ENCODE measurements around the gene TCAP. TPM values are rescaled to one million over a fixed set of nuclear protein-coding genes. Genes with fewer than 3 reads are reported as not detected.

TCAP gene
- polyA plus RNA-seq, 3 donors = 1.3 TPM; not detected in 2

DNA sequence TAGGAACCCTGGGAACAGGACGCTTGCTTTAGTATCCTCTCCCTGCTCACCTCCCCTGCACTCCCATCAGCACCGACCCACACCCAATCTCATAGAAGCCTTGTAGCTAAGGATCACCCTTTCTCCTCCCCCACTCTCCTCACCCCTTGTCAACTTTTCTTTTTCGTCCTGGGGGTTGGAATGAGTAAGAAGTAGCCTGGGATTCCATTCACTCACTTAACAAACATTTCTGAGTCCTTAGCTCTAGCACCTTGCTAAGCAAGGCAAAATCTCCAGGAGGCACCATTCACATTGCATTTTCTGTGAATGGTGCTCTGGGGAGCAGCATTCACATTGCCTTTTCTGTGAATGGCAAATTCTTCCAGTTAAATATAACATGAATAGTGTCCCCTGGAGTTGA, 23.8 kb downstream of the TCAP start:
- peaks cover 12 to 18% of the 10 kb centered on the region in 2 donors for H3K4me1 ChIP-seq (ENCODE audit: control insufficient read depth in 1 of 2, insufficient read depth in 2 of 2, low read length in 2 of 2)
- H3K27me3 ChIP-seq (ENCODE audit: control insufficient read depth in 2 of 2, insufficient read depth in 2 of 2, low read length in 2 of 2) = no peaks in the 10 kb centered on the region
- no peak overlapping the region for H3K27ac ChIP-seq (ENCODE audit: low read depth in 1 of 2, low read length in 2 of 2)
- H4K20me1 ChIP-seq (ENCODE audit: insufficient read depth, low read length) = no peaks in the 10 kb centered on the region
- Mint-ChIP-seq H3K27me3 (ENCODE audit: low read depth in 3 of 3) (peaks cover 2 to 9% (median 8%) of the 10 kb centered on the region in 3 donors), H3K9me3 (peaks cover 0 to 17% (median 6%) of the 10 kb centered on the region in 7 donors), H3K4me3 (peak overlapping the region; percentile 94 to 97), H3K27ac (peak overlapping the region in 1 of 7 donors; percentile 76), H3K36me3 (peaks cover 9 to 11% of the 10 kb centered on the region in 2 donors), H3K4me1 (peaks cover 17% of the 10 kb centered on the region)
- peak overlapping the region; percentile 93 for H2AFZ ChIP-seq (ENCODE audit: insufficient read depth, low read depth, low read length, poor library complexity, severe bottlenecking)
- TF ChIP-seq, protein P1, sequence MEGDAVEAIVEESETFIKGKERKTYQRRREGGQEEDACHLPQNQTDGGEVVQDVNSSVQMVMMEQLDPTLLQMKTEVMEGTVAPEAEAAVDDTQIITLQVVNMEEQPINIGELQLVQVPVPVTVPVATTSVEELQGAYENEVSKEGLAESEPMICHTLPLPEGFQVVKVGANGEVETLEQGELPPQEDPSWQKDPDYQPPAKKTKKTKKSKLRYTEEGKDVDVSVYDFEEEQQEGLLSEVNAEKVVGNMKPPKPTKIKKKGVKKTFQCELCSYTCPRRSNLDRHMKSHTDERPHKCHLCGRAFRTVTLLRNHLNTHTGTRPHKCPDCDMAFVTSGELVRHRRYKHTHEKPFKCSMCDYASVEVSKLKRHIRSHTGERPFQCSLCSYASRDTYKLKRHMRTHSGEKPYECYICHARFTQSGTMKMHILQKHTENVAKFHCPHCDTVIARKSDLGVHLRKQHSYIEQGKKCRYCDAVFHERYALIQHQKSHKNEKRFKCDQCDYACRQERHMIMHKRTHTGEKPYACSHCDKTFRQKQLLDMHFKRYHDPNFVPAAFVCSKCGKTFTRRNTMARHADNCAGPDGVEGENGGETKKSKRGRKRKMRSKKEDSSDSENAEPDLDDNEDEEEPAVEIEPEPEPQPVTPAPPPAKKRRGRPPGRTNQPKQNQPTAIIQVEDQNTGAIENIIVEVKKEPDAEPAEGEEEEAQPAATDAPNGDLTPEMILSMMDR (IDR thresholded peaks at IDR 0.05) = no peak
- H3K4me3 ChIP-seq (replicated peaks in 1 of 3; ENCODE audit: low read depth in 2 of 3, low read length in 3 of 3) = peak overlapping the region in 1 of 3 experiments; percentile 82
- intact Hi-C loops (cut with micrococcal nuclease) = loop anchor here in 1 of 2 donors (5.0 kb wide), 2 partner anchors 38 to 52 kb away; partner anchors contain the start of gene STARD3
- no peaks in the 10 kb centered on the region for H3K9me3 ChIP-seq (replicated peaks in 1 of 2; ENCODE audit: control insufficient read depth in 1 of 2, insufficient read depth in 1 of 2, low read length in 2 of 2)
- peak overlapping the region; percentile 93 for H3K4me2 ChIP-seq (replicated peaks; ENCODE audit: extremely low read depth, low read length, poor library complexity, severe bottlenecking)
- no CpG with 5 or more reads among the region's 3 CpGs for WGBS (ENCODE audit: insufficient coverage)
- no peaks in the 10 kb centered on the region for H3K79me2 ChIP-seq (ENCODE audit: insufficient read depth, low read length)
- no peak for DNase-seq
- no peak overlapping the region for H3K9ac ChIP-seq (ENCODE audit: insufficient read depth, low read length, poor library complexity, severe bottlenecking)
- peaks cover 0 to 9% of the 10 kb centered on the region in 2 donors for H3K36me3 ChIP-seq (replicated peaks in 1 of 2; ENCODE audit: control insufficient read depth in 1 of 2, insufficient read depth in 2 of 2, low read length in 2 of 2)

DNA sequence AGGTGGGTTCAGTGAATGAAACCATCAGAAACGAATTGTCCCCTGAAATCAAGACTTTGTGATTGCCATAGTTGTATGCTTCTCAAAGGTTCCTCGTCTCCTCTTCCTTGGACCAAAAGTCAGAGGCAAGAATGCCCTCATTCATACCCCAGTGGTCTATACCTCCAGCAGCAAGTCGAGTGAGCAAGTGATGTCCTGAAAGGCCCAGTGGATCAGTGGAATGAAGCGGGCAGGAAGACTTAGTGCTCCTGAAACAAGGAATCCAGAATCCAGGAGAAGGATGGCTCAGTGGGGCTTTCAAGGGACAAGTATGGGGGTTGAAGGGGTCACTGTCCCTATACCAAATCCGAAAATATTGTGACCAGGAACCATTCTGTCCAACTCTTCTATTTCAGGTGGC, 29.4 kb downstream of the TCAP start:
- Histone ChIP-seq H3K9me3 (replicated peaks in 1 of 2; ENCODE audit: control insufficient read depth in 1 of 2, insufficient read depth in 1 of 2, low read length in 2 of 2) (no peaks in the 10 kb centered on the region), H3K36me3 (replicated peaks in 1 of 2; ENCODE audit: control insufficient read depth in 1 of 2, insufficient read depth in 2 of 2, low read length in 2 of 2) (no peaks in the 10 kb centered on the region), H4K20me1 (ENCODE audit: insufficient read depth, low read length) (no peaks in the 10 kb centered on the region), H3K4me1 (ENCODE audit: control insufficient read depth in 1 of 2, insufficient read depth in 2 of 2, low read length in 2 of 2) (no peaks in the 10 kb centered on the region), H3K9ac (ENCODE audit: insufficient read depth, low read length, poor library complexity, severe bottlenecking) (no peak overlapping the region), H2AFZ (ENCODE audit: insufficient read depth, low read depth, low read length, poor library complexity, severe bottlenecking) (no peak overlapping the region), H3K27me3 (ENCODE audit: control insufficient read depth in 2 of 2, insufficient read depth in 2 of 2, low read length in 2 of 2) (peaks cover 8 to 15% of the 10 kb centered on the region in 2 donors), H3K27ac (ENCODE audit: low read depth in 1 of 2, low read length in 2 of 2) (no peak overlapping the region), H3K79me2 (ENCODE audit: insufficient read depth, low read length) (no peaks in the 10 kb centered on the region), H3K4me3 (replicated peaks in 1 of 3; ENCODE audit: low read depth in 2 of 3, low read length in 3 of 3) (no peak overlapping the region), H3K4me2 (replicated peaks; ENCODE audit: extremely low read depth, low read length, poor library complexity, severe bottlenecking) (no peak overlapping the region)
- peaks cover 0 to 6% (median 3%) of the 10 kb centered on the region in 7 donors for H3K9me3 Mint-ChIP-seq
- H3K36me3 Mint-ChIP-seq = peaks cover 0 to 3% of the 10 kb centered on the region in 2 donors
- H3K27me3 Mint-ChIP-seq (ENCODE audit: low read depth in 3 of 3) = peaks cover 21 to 29% (median 28%) of the 10 kb centered on the region in 3 donors
- H3K27ac Mint-ChIP-seq = no peak overlapping the region
- no peak overlapping the region for H3K4me3 Mint-ChIP-seq
- intact Hi-C loops (cut with micrococcal nuclease) = no loop called here
- WGBS (ENCODE audit: insufficient coverage) = 100% methylated on average over 3 of the region's 5 CpGs
- peaks cover 1% of the 10 kb centered on the region for H3K4me1 Mint-ChIP-seq
- DNase-seq = no peak
- TF ChIP-seq, protein P1 (IDR thresholded peaks at IDR 0.05) = no peak
